Activated B cell treated with CpG ODN at 0.5 μM for 24 hours (primary cell): ENCODE measurements around the gene CNTFR. TPM values are rescaled to one million over a fixed set of nuclear protein-coding genes. Genes with fewer than 3 reads are reported as not detected.
A peak's percentile ranks its signal among the peaks of the same experiment; 100 is the strongest.

Source experiments
- ATAC-seq: fragments of 200-7000 bp; cut with Tn5 transposase; one replicate; pipeline ENCODE4 v1.10.0; 2021; ENCODE audit warnings: low read depth, mild to moderate bottlenecking, moderate library complexity
- CTCF ChIA-PET: fragments of 350-600 bp; sonication (Branson Sonifier 250); formaldehyde crosslinking; loops from one replicate; lab custom pipeline; 2021; ENCODE audit warnings: antibody characterized with exemption; lab: Charles Lee
- POLR2A ChIA-PET: fragments of 350-600 bp; sonication (Branson Sonifier 250); formaldehyde crosslinking; loops from one replicate; lab custom pipeline; 2021; ENCODE audit warnings: antibody characterized with exemption; lab: Charles Lee
- DNase-seq: peaks from one replicate; pipeline ENCODE4 v3.0.0; 2022
- H3K27ac Mint-ChIP-seq: one replicate; pipeline ENCODE4 v1.8.0; 2020; ENCODE audit warnings: mixed read lengths
- H3K27me3 Mint-ChIP-seq: one replicate; pipeline ENCODE4 v1.8.0; 2021; ENCODE audit warnings: mixed read lengths
- H3K36me3 Mint-ChIP-seq: one replicate; pipeline ENCODE4 v1.8.0; 2021; ENCODE audit warnings: low read depth, mixed read lengths
- H3K4me1 Mint-ChIP-seq: one replicate; pipeline ENCODE4 v1.8.0; 2021; ENCODE audit warnings: mixed read lengths
- H3K4me3 Mint-ChIP-seq: one replicate; pipeline ENCODE4 v1.8.0; 2020; ENCODE audit warnings: mild to moderate bottlenecking, mixed read lengths
- H3K9me3 Mint-ChIP-seq: one replicate; pipeline ENCODE4 v1.8.0; 2020; ENCODE audit warnings: mixed read lengths
- CTCF ChIP-seq: fragments of 200-600 bp; IDR thresholded peaks from one replicate; pipeline ENCODE4 v1.8.0; 2022; ENCODE audit warnings: antibody characterized with exemption, mild to moderate bottlenecking
- intact Hi-C: fragments of 100-400 bp; cut with micrococcal nuclease; formaldehyde crosslinking; loops from one replicate; pipeline ENCODE4 v1.15.1; 2024
- total RNA-seq: library from RNA; stranded (reverse); gene quantifications from 2 replicates; pipeline ENCODE4 v1.2.3, GENCODE V29; 2022

Gene CNTFR
- total RNA-seq, 1 donor from 2014 or later: not detected

DNA sequence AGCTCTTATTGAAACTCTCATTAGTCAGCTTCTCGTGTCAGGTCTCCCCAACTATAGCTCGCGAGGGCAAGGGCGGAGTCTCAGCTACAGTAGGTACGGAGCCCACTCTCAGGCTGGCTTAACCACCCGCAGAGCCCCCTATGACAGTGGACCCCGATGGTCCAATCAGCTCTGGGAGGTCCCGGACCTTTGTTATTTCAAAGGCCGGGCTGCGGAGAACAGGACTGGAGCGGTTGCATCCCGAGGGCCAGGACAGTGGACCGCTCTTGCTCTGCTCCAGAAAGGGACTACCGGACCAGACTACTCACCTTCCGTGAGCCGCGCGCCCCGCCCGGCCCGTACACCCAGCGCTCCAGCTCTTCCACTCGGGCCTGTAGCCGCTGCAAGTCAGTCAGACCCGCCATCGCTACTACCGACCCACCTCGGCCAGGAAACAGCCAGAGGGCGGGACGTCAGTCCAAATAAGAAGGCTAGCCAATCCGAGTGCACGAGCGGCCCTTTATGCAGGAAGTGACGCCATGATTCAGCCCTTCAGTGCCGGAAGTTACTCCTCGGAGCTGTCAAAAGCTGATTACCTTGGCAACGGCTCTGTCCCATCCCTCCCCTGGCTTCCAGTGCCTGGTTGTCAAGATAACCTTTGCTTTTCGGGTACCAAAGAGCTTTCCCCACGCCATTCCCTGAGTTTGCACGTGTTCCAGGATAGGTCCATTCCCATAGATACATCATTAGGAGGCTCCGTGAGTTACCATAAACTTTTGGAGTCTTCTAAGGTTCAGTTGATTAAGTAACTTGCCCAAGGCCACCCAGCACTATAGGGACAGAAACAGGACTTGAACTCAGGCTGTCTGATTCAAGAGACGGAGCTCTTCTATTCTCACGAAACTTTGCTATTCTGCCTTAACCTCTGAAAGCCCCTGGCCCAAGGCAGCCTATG lies 30.8 kb upstream of the CNTFR start, which contains the start of gene DCTN3:
TSS of gene DCTN3 (minus strand) at position 435 of the 934 bp plus-strand sequence. CDS start at position 404, 31 bp downstream.
- ATAC-seq (peak; percentile 98), DNase-seq (peak; percentile 69)
- H3K4me3 Mint-ChIP-seq: peak within 1 kb of the TSS; percentile 95
- TF ChIP-seq CTCF: no peak
- POLR2A ChIA-PET: interaction anchor here (0.6 to 2.2 kb wide), 11 partner anchors 9 to 228 kb away, joined by 3 to 30 read pairs (median 4); partner anchors contain the start of genes DNAI1, FAM219A, GALT and RPP25L
- peaks cover 30% of the 10 kb centered on the region for H3K27me3 Mint-ChIP-seq
- H3K4me1 Mint-ChIP-seq: peaks cover 29% of the 10 kb centered on the region
- CTCF ChIA-PET: interaction anchor here (0.9 to 7.6 kb wide), 6 partner anchors 8 to 82 kb away, joined by 3 to 51 read pairs (median 6); partner anchors contain the start of genes GALT and RPP25L
- no peaks in the 10 kb centered on the region for H3K9me3 Mint-ChIP-seq
- H3K36me3 Mint-ChIP-seq: peaks cover 34% of the 10 kb centered on the region
- H3K27ac Mint-ChIP-seq: peak within 1 kb of the TSS; percentile 73
- intact Hi-C loops: loop anchor here (1.0 to 5.0 kb wide), 6 partner anchors 8 to 293 kb away; partner anchors contain the start of genes ARID3C, GALT, KIF24 and NUDT2

GRCh38 chr9:34615132-34615531 lies 25.6 kb upstream of the CNTFR start:
- Mint-ChIP-seq H3K36me3 (peaks cover 48% of the 10 kb centered on the region), H3K9me3 (no peaks in the 10 kb centered on the region), H3K27me3 (no peaks in the 10 kb centered on the region), H3K27ac (no peak overlapping the region), H3K4me1 (peaks cover 30% of the 10 kb centered on the region), H3K4me3 (no peak overlapping the region)
- intact Hi-C loops: loop anchor here (10.0 kb wide), 2 partner anchors 1140 to 1200 kb away; partner anchors contain the start of genes HINT2, NOL6 and SPAG8
- CTCF ChIA-PET: interaction anchor here (5.3 kb wide), 1 partner anchor 20 kb away, joined by 62 read pairs; the partner anchor contains the start of gene SIGMAR1
- POLR2A ChIA-PET: interaction anchor here (0.6 to 6.8 kb wide), 2 partner anchors 16 to 21 kb away, joined by 5 to 44 read pairs; partner anchors contain the start of gene SIGMAR1
- ATAC-seq (no peak), DNase-seq (no peak)
- TF ChIP-seq CTCF: no peak

DNA sequence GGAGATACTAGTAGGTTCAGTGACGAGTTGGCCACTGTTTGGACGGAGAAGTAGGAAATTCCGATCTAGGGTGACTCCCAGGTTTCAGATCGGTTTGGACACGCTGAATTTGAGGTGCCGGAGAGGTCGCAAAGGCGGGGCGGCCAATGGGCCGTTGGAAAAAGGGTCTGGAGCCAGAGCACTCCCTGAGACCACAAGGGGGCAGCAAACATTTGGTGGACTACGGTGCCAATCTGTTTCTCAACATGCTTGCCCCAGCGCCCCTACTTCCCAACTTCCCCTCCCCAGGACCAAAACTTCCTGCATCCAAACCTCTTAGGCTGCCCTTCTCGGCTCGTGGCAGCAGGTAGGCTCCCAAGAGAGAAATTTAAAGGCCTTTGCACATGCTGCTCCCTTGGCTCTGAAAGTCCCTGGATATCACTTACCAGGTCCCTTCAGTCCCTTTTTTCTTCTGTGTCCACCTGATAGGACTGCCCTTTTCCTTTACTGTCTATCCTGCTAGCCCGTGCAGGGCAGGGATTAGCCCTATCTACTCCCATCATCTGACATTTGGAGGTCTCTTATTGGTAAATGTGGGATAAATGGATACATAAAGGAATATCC lies 23.4 kb upstream of the CNTFR start:
- peak overlapping the region; percentile 86 for H3K4me3 Mint-ChIP-seq
- no peak for TF ChIP-seq CTCF
- H3K27ac Mint-ChIP-seq: peak overlapping the region; percentile 62
- H3K4me1 Mint-ChIP-seq: peaks cover 19% of the 10 kb centered on the region
- peaks cover 40% of the 10 kb centered on the region for H3K36me3 Mint-ChIP-seq
- H3K9me3 Mint-ChIP-seq: no peaks in the 10 kb centered on the region
- ChIA-PET POLR2A (interaction anchor here (0.6 to 6.8 kb wide), 8 partner anchors 7 to 158 kb away, joined by 3 to 44 read pairs (median 4); partner anchors contain the start of genes DCTN3, DNAI1, FAM219A and GALT), CTCF (interaction anchor here (0.9 to 5.3 kb wide), 4 partner anchors 8 to 52 kb away, joined by 3 to 62 read pairs (median 4); partner anchors contain the start of genes DCTN3 and SIGMAR1)
- ATAC-seq (peak; percentile 46), DNase-seq (peak; percentile 56)
- no peaks in the 10 kb centered on the region for H3K27me3 Mint-ChIP-seq
- intact Hi-C loops: loop anchor here (1.0 to 10.0 kb wide), 13 partner anchors 7 to 1202 kb away; partner anchors contain the start of genes DCTN3, DNAI1, DNAJB5 and FAM219A

DNA sequence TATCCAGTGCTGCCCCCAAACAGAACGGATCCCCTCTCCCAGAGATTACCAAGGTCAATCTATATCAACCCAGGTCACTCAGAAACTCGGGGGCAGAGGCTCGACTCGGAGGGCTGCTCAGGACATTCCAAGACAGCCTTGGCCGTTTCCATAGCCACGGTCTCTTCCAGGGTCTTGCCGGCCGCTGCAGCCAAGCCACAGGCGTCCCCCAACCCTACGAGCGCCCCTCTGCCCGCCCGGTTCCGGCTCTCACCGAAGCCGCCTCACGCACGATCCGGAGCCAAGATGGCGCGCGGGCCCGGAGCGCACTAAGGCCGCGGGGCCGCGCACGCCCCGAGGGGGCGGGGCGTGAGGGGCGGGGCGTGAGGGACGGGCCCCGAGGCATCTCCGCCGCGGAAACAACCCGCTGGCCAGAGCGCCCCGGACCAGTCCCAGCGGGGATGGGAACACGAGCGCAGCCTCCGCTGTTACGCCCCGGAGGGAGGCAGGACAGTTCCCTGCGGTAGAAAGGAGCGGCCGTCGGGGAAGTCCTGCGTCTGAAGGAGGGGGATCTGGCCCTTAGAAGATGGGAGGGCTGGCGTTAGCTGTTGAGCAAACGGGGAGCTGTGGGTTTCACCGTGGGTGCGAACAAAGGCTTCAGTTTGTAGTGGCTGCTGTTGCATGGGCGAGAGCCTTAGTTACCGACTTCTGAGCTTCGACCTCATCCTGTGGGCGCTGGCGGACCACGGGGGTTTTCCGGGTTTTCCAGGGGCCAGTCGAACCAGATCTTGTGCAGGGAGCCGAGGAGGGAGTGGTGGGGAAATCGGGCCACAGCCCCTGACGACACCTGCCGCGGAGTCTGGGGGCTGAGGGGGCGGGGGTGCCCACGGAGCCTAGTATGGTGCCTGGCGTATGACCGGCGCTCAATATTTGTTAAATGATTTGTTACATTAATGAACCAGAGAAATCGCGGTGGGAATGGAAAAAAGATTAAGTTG lies 22.6 kb upstream of the CNTFR start, which contains the start of gene RPP25L:
TSS of gene RPP25L (minus strand) at position 287 of the 977 bp plus-strand sequence. CDS start 801 bp downstream, outside the sequence.
- intact Hi-C loops: loop anchor here (1.0 to 10.0 kb wide), 13 partner anchors 8 to 1203 kb away; partner anchors contain the start of genes DCTN3, DNAI1, DNAJB5 and FAM219A

More for the DNA sequence above, 22.6 kb upstream of the CNTFR start, which contains the start of gene RPP25L:
- peak; percentile 96 for ATAC-seq
- H3K9me3 Mint-ChIP-seq: no peaks in the 10 kb centered on the region
- peaks cover 32% of the 10 kb centered on the region for H3K36me3 Mint-ChIP-seq
- peak; percentile 90 for DNase-seq
- no peak for TF ChIP-seq CTCF
- peaks cover 19% of the 10 kb centered on the region for H3K4me1 Mint-ChIP-seq
- ChIA-PET POLR2A (interaction anchor here (0.6 to 6.8 kb wide), 7 partner anchors 8 to 157 kb away, joined by 3 to 44 read pairs (median 5); partner anchors contain the start of genes DCTN3, DNAI1, FAM219A and GALT), CTCF (interaction anchor here (0.8 to 5.3 kb wide), 5 partner anchors 8 to 90 kb away, joined by 3 to 62 read pairs (median 5); partner anchors contain the start of genes DCTN3 and SIGMAR1)
- H3K4me3 Mint-ChIP-seq: peak within 1 kb of the TSS; percentile 86
- no peaks in the 10 kb centered on the region for H3K27me3 Mint-ChIP-seq
- peak within 1 kb of the TSS; percentile 90 for H3K27ac Mint-ChIP-seq
